Stimulated activated CD4-positive, alpha-beta T cell treated with anti-CD3 and anti-CD28 coated beads, Interleukin-1b, Interleukin-23, amount 100 ng/mL, for 4 hours (primary cell): ENCODE measurements around the gene MAD1L1.

Source experiments
- DNase-seq, 2 donors: peaks; one replicate each; pipeline ENCODE4 v3.0.0-alpha.2; 2020; ENCODE audit warnings: low read depth in 2 of 2

MAD1L1 gene

GRCh38 chr7:2104716-2105115 lies 128.0 kb downstream of the MAD1L1 start:
- no peak for DNase-seq

DNA sequence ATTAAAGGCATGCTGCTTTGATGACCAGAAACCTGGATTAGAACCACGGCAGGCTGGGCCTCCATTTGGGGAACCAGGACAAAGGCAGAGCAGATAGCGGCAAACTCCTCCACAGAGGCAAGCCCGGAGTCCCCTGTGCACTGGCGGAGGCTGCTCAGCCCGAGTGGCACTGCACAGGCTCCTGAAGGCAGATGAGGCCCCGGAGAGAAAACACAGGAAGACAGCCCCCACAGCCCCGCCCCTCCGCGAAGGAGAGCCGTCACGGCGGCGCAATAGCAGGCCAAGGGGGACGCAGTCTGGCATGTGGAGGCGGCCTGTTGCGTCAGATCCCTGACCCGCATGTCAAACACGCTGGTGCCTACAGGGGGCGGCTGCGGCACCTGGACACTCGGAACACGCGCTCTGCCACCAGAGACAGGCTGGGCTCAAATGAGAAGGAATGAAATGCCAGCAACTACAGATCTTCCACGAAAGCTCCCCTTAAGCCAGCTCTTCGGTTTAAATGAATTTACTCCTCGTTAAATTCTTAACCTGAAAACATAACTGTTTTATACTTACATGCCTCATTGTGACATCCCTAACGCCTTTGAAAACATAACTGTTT lies 128.5 kb downstream of the MAD1L1 start:
- peak; percentile 42 to 70 for DNase-seq

DNA sequence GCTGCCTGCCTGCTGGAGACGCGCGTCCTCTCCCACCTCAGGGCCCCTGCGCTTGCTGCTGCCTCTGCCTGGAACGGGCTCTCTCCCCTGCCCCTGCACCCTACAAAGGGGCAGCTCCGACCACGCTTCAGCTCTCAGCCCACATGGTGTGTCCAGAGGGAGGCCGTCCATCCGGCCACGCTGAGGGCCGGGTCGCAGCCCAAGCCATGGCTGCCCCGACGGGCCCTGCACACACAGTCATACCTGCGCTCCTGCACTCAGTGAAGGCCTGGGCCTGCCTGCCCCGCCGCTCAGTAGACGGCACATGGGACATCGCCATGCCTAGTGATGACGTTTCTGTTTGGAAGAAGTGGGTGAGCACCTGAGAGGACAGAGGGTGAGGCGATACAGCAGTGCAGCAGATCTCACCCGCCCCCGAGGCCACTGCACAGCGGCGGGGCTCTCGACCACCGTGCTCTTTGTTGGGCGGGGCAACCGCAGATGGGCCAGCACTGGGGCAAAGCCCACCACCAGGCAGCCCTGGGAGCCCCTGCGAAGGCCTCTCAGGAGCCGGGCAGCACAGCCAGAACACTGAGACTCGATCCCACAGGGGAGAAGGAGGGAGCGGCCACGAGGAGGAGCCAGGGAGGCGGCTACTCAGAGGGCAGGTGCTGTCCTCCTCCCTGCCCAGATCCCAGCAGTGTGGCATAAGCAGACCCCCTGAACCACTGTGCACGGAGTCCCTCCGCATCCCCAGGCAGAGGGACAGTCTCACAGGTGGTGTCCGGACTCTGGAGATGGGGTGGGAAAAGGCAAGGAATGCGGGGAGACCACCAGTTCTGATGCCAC lies 129.5 kb downstream of the MAD1L1 start:
- DNase-seq: no peak

GRCh38 chr7:2102375-2102723 lies 130.4 kb downstream of the MAD1L1 start:
- no peak for DNase-seq

DNA sequence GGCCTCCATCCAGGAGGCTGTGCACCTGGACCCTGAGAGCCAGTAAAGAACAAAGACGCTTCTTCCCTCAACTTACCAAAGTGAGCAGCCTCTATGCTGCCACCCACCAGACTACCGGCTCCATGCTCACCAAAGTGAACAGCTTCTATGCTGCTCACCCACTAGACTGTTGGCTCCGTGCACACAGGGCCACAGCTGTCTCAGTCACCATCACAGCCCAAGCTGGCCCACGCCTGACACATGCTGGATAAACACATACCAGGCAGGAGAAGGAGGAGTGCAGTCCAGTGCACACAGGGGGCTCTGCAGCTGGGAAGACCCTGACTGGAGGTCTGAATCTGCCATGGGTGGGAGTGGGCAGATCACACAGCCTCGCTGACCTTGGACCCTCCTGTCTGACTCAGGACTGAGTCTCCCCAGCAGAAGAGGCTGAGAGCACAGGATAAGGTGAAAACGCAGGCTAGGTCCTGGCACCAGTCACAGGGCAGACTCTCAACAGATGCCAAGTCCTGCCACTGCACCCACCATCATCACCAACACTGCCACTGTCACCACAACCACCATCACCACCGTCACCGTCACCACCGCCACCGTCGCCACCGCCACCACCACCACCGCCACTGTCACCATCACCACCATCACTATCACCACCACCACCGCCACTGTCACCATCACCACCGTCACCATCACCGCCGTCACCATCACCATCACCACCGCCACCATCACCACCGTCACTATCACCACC lies 130.9 kb downstream of the MAD1L1 start:
- DNase-seq: no peak

DNA sequence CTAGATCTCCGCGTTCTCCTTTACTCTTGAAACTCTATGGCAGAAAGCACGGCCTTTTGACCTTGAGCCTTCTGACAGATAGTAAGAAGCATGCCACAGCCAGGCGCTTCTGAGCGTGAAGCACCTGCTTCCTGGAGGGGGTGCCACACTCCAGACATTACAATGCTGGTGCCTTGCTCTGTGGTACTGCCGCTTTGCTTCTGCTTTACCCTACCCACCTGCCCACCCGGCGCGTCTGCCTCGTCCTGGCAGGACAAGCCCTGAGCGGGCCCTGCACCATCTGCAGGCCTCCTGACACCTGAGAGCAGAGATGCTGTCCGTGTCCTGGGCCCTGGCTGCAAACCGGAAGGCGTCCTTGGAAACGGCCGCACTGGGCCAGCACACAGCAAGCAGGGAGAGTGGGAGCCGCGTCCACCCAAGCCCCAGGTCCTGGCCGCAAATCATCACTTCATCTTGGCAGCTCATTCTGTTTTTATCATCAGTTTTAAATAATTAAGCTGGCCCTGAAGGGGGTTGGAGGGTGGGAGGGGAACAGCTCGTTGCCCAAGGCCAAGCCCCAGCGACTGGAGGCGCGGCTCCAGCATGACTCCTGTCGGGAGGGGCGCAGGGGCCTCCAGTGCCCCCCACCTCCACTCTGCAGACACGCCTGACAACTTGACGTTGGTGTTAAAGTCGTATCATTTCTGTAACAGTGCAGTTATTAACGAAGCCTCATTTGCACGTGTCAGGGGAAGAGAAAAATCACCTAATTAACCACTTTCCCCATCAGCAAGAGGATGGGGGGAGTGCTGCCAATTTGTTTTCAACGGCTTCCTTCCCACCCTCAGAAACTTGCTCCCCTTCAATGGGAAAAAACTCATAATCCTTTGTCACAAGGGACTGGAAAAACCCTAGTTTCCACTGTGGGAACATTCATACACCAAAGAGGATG lies 132.2 kb downstream of the MAD1L1 start:
- DNase-seq: no peak

DNA sequence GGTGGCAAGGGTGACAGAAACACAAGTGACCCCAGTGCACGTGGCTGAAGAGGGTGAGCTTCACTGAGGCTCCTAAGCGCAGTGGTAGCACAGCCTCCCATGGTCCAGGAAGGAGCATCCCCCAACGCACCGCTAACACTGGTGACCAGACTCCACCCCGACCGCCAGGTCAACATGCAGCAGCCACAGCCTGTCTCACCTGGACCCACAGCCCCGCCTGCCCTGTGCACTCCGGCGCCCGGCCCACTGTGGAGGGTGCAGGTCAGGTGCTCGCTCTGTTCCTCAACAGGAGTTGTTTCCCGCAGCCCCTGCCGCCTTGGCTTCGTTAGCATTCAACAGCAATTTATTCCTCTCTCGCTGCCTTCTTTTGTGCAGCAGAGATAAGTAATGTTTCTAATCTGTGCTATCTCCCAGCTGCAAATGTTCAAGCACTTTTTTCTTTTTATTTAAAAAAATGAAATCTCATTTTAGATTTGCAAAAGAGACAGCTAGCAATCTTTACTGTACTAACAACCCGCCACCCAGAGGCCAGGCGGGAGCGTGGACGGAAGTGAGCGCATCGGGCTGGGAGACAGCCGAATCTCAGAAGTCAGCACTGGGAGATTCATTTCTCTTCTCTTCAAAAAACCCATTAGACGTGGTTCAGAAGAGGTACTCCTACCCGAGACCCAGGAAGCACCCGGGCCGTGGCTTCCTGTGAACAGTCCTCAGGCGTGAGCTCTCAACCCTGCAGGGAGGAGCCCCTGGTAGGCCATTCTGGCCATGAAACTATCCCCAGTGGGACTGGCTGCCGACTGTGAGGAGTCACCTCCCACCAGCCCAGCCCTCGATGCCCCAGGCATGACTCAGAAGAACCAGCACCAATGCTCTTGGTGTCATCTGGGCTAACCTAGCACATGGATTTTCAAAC lies 133.4 kb downstream of the MAD1L1 start:
- peak in 1 of 2 donors; percentile 14 for DNase-seq

DNA sequence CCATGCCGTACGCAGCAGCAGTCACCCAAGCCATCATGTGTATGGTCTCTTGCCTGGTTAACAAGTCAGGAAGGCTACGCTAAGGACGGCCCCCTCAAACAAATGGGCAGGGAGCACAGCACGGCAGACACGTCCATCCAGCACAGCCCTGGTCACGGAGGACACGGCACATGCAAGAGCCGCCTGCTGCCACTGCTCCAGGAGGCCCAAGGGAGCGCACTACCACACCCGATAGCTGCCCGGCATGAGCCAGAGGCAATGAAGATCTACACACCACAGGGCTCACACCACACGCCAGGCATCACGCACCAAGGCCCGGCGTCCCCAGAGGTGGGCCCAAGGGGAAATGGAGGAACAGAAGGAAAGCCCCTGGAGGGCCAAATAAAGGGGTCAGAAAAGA lies 134.2 kb downstream of the MAD1L1 start:
- DNase-seq: no peak

- no peak for DNase-seq
These were observed 134.7 kb downstream of the MAD1L1 start for GRCh38 chr7:2098056-2098455.

GRCh38 chr7:2097492-2097891 lies 135.3 kb downstream of the MAD1L1 start:
- DNase-seq: no peak

GRCh38 chr7:2096692-2097387 lies 135.9 kb downstream of the MAD1L1 start:
- DNase-seq: no peak

DNA sequence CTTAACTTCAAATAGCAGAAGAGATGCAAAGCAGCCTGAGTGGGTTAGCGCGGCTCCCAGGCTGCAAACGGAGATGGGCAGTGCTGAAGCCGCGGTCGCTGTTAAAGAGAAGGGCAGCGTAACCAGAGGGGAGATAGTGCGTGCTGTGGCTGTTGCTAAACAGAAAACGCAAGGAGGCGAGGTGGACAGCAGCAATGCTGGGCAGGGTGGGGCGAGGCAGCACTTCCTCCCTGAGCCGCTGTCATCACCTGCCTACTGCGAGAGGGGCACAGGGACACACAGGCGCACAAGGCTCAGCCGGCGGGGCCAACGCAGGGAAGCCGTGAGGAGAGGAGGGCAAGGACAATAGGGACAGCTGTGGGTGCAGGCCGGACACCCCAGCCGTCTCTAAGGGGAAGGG lies 137.3 kb downstream of the MAD1L1 start:
- no peak for DNase-seq

DNA sequence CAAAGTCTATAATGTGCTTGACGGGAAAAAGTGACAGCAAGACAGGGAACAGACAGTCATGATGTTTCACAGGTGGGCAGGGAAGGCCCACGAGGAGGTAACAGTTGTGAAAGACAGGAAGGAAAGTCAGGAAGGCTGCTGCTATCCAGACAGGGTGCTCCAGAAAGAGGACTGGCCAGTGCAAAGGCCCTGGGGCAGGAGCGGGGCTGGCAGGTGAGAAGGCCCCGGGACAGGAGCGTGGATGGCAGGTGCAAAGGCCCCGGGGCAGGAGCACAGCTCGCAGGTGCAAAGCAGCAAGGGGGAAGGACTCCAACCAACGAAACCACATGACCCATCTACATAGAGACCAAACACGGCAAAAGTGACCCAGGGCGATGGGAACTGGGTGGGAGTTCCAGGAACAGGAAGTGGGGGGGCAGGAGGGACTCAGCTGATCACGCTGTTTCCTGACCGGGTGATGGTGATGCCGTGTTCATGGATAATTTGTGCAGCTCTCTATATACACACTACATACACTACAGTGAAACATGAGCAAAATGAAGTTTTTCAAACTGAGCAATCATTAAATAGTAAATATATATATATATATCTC lies 138.2 kb downstream of the MAD1L1 start:
- no peak for DNase-seq

- DNase-seq: no peak
These were observed 138.9 kb downstream of the MAD1L1 start for GRCh38 chr7:2093843-2094220.

GRCh38 chr7:2093215-2093842 lies 139.4 kb downstream of the MAD1L1 start:
- no peak for DNase-seq

- no peak for DNase-seq
These were observed 140.5 kb downstream of the MAD1L1 start for GRCh38 chr7:2092279-2092678.

- no peak for DNase-seq
These were observed 141.9 kb downstream of the MAD1L1 start for GRCh38 chr7:2090526-2091520.

DNA sequence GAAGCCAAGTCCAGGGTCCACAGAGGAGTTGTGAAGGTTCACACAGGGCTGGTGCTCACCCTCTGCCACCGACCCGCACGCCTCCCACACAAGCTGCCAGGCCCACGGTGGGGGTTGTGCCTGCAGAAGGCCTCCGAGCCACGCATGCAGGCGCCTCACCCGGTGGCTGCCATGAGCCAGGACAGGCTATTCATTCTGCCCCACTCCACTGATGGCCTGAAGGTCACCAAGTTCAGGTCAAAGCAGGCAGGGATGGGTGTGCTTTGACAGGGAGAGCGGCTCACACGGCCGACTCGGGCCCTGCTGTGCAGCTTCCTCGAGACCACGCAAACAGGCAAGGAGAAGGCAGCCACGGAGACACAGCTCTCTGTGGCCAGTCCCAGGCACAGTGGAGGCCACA lies 143.9 kb downstream of the MAD1L1 start:
- no peak for DNase-seq
